Stimulated activated CD8-positive, alpha-beta memory T cell treated with anti-CD3 and anti-CD28 coated beads, Interleukin-15, amount 100 ng/mL, for 1 hour (primary cell): ENCODE results near the gene ADGRV1.
"Not testable (repeated sequence)": the region's sequence is repeated elsewhere in the genome, so short reads cannot be mapped to it uniquely, and the experiment has no call there.

Source experiments
- DNase-seq: peaks from one replicate; pipeline ENCODE4 v3.0.0-alpha.2; 2020; ENCODE audit warnings: low read depth

Gene ADGRV1

DNA sequence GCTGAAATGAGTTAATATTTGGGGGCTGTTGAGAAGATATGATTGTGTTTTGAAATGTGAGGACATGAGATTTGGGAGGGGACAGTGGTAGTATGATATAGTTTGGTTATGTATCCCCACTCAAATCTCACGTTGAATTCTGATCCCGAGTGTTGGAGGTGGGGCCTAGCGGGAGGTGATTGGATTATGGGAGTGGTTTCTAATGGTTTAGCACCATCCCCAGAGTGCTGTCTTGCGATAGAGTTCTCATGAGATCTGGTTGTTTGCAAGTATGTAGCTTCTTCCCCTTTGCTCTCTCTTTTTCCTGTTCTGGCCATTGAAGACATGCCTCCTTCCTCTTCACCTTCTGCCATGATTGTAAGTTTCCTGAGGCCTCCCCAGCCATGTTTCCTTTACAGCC lies 438.5 kb downstream of the ADGRV1 start:
- no peak for DNase-seq

DNA sequence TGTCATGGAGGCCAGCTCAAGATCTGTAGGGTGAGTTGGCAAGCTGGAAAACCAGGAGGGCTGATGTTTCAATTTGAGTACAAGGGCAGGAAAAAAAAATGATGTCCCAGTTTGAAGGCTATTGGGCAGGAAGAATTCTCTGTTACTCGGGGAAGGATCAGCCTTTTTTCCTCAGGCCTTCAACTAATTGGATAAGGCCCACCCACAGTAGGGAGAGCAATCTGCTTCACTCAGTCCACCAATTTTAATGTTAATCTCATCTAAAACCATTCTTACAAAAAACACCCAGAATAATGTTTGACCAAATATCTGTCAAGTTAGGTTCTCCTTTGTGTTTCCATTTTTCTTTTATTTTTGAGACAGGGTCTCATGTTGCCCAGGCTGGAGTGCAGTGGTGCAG lies 442.1 kb downstream of the ADGRV1 start:
- no peak for DNase-seq

DNA sequence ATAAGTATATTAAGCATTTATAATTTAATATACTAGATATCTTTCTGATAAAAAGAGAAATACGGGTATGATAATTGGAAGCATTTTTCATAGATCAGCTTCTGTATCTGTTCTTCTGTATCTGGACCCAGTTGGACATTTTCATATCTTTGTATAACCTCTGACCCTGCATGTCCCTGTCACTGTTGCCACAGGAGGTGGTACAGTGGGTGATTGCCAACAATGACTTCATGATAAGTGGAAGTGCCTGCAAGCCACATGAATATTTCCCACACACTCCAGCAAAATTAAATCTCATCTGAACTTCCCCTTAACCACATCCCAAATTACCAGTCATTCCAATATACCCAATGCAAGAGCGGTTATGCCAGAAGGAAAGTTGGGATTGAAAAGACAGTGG lies 448.1 kb downstream of the ADGRV1 start:
- DNase-seq = no peak

DNA sequence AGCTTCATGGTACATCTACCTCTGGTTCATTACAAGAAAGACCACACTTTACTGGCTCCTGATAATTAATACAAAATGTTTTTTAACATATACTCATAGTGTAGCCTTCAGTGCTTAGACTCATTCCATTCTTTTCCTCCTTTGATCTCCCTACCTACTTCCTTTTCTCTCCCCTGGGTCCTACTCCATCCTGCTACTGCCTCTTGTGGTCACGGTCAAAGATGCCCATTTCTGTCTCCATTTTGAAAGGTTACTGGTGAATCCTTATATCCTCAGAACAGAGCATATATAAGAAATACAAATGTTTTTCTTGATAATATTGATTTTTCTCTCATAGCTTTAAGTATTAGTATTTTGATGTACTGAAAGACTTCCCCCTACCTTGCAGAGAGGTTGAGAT lies 448.7 kb downstream of the ADGRV1 start:
- DNase-seq = no peak

DNA sequence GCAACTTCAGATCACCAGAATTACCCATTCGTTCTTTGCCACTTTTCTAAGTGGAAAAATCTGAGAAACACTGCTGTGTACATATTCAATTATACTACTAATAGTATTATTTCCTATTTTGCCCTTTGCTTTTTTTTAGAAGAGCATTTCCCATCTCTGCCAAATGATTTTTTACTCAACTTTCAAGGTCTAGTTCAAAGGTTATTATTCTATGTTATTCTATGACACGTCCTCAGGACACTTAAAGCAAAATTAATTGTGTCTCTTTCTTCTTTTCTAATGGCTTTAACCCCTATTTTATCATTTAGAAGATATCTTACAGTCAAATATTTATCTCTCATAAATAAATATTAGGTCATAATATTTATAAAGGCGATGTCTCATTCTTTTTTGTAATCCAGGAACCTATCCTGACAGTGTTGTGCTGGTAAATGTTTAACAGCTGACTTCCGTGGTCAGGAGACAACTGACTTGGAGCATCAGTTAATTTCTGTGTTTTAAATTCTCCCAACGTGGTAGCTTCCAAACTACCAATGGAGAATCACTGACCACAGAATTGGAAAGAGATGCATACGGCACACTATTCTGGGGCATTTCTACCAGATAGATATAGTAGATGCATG lies 449.3 kb downstream of the ADGRV1 start:
- DNase-seq = no peak

DNA sequence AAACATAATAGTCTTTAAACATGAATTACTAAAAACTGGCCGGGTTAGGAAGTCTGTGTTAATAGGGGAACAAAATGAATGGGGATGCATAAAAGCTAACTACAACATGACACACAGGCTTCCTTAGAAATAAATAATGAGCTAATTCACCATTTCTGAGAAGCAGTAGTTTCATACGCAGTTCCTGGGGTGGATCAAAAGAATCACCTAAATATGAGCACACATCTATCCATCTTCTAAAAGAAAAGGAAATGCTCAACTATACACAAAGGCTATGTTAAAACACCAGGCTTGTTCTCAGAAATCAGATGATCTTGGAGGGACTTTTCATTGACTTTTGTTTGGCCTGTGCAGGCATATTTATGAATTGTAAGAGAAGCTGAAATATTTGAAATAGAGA lies 451.5 kb downstream of the ADGRV1 start:
- no peak for DNase-seq

DNA sequence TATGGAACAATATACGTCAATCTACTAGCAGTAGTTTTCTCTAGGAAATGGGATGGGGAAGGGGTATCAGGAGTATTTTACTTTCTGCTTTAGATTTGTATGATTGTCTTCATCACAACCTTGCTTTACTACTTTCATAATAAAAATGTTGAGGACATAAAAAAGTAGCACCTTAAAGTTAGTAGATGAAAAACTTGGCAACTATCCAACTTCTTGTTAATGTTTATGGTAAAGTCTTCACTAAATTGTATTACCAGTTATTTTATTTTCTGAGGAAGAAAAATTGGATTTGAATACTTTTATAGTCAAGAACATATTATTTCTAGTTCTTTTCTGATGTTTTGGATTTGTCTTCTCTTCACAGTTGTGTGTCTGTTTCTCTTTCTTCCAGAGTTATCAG lies 452.4 kb downstream of the ADGRV1 start:
- DNase-seq = no peak

DNA sequence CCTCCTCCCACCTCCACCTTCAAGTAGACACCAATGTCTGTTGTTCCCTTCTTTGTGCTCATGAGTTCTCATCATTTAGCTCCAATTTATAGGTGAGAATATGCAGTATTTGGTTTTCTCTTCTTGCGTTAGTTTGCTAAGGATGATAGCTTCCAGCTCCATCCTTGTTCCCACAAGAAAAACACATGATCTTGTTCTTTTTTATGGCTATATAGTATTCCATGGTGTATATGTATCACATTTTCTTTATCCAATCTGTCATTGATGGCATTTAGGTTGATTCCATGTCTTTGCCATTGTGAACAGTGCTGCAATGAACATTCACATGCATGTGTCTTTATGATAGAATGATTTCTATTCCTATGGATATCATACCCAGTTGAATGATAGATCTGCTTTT lies 454.3 kb downstream of the ADGRV1 start:
- DNase-seq = not testable (repeated sequence)

DNA sequence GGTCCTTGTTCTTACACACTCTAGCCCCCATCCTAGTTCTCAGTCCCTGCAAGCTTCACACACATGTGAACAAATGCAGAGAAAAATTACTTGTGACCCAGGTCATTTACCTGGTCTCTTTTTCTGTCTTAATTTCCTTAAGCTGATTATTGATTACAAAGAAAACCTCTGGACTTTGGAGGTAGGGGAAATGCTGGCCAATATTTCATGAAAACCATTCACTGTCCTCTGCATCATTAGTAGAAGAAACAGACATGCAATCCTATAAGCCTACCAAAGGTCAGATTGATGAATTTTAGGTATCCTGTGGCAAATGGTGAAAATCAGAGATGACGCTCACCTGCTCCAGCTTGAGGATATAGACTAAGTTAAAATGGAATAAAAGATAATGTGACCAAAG lies 457.7 kb downstream of the ADGRV1 start:
- no peak for DNase-seq

DNA sequence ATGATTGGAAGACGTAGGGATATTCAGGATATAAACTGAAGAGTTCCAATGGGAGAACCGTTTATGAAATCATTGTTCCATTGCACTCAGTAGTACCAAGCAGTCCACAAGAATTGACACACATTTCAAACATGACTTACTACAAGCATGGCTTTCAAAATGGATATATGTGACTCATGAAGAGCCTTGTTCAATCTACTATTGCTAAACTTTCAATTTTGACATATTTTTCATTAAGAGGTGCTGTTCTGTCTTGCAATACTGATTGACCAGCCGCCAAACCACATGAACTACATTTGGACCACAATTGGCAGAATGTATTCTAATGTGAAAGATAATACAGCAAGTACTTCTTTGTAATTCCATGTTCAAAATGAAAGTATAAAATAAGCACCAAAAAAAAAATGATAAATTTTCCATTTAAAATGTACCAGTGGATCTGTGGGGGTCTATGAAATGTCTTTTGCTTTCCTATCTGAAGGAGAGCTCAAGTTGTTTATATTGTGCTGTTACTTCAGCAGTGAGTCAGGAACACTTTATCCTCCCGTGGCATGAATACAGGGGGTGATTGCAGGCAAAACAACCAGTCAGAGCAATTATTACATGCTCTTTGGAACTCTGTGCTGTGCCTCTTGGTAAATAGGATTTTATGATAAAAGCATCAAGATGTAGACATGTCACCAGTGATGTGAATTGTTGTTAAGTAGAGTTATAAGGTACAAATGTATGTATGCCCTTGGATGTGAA lies 458.5 kb downstream of the ADGRV1 start:
- no peak for DNase-seq

DNA sequence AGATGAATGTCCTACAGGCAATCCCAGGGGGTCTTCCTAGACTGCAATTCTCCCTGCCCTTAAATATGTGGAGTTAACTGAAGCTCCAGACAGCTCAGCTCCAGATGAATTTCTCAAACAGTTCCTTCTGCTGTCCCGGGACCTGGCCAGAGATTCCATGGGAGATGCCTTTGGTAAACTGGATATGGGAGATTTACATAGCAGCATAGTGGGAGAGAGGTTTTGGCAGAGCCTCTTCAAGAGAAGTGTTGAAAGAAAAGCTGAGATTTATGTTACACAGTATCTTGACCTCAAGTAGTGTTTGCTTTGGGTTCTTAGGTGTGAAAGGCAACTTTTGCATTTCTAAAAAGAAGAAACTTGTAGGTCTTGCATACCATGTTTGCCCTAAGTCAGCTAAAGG lies 459.6 kb downstream of the ADGRV1 start:
- DNase-seq = no peak

DNA sequence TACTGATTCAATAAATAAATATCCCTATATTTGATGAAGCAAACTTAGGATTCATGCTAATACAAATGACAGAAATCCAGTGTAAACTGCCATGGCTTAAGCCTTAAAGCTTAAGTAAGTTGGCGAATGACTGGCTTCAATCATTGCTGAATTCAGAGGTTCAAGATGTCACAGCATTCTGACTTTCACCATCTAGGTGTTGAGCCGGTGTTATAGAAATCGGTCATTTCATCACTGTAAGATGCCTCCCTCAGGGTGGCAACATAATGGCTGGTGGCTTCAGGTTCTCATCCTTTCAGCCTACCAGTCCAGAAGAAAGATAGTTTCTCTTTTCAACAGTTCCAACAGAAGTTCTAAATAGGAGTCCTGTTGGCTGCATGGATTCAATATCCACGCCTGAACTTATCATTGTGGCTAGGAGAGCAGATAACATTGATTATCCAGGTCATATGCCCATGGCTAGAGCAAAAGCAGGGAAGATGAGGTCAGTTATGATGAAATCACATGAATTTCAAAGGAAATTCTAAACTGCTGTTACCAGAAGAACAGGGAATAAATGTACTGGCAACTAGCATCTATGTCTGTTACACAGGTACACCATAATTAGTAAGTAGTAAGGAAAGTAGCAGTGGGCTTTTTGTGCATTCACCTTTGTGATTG lies 460.2 kb downstream of the ADGRV1 start:
- DNase-seq = no peak

DNA sequence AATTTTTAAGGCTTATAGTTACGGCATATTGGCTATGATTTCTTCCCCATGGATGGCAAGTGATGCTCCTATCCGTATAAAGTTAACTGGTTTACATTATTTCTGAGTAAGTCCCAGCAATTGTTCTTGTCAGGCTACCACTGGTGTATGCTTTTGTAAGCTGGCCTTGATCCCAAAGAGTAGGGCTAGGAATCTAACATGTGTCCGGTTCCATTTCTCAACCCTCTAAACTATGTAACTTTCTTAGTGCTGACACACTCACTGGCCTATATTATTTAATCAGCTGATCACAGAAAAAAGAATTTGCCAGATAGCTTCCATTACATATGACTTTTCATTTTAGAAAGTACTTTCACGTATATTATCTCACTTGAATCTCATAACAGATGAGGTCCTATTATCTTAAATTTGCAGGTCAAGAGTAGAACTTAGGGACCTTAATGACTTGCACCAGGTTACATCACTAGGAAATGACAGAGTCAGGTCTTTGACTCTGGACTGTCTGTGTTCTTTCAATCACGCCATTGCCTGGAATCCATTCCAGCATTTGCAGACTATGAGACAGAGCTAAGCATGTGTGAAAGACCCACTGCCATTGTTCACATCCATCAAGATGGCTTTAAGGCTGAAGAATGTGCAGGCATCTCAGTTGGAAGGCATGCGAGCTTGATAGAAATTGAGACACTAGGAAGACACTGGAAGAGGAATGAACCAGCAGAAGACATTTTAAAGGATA lies 461.6 kb downstream of the ADGRV1 start:
- DNase-seq = no peak

DNA sequence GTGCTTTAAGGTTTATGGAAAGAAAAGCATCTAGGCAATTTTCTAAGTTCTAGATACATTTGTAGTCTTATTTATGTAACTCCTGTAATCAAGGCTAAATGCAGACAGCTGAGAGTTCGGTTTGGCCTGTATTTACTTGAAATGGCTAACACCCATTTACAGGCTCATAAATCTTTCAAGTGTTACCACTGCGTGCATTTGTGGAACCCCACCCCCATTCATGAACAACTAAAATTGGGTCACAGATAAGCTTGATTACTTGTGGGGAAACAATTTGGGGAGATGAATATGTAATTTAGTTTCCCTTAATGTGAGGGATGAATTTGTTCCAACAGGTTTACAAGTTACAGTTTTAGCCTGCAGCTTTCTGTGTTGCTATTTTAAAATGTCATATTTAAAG lies 463.9 kb downstream of the ADGRV1 start:
- DNase-seq = no peak

DNA sequence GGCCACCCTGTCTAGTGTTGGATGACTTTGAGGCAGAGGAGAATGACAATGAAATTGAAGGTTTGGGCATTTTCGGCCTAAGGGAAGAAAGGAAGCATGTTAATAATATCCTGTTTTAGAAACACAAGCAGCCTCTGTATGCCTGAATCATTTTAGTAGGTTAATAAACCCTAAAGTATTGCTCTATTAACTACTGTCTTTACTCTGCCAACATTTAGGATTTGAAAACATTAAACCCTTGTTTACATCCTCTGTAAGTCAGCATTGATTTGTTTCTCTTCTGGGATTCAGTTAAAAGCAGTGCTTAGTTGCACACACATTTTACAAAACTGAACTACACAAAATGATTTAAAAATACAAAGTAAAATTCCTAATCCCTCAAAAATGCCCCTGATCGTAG lies 465.6 kb downstream of the ADGRV1 start:
- no peak for DNase-seq

DNA sequence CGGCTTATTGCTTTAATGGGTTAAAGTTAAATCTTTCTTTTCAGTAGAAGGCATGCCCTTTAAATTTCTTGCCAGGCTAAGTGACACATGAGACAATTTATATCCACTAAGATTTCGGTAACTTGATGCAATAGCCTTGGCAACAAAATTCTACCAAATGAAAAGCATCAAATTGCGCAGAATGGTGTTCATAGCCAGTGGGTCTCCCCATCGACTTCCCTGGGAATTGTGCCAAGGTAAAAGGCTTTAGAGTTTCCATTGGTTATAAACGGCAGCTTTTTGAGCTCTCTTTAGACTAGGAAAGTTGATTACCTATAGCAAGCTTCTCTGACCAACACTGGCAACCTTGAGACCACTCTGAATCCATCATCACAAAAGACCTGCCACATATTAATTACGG lies 466.1 kb downstream of the ADGRV1 start:
- no peak for DNase-seq

DNA sequence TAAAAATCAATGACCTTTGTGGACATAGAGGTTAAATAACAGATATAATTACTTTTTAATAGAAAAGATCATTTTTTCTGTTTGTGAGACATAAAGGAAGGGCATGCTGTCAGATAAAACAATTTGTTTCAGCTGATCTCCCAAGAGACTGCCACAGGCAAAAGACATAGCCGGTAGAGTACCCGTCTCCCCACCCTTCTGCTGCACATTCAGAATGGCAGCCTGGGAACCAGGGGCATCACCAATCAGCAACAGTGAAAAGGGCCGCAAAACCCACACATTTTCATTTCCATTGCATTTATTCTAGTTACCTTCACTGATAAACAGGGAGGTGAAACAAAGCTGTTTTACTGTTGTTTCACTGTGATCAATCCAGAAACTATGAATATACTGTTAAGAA lies 466.9 kb downstream of the ADGRV1 start:
- DNase-seq = no peak

DNA sequence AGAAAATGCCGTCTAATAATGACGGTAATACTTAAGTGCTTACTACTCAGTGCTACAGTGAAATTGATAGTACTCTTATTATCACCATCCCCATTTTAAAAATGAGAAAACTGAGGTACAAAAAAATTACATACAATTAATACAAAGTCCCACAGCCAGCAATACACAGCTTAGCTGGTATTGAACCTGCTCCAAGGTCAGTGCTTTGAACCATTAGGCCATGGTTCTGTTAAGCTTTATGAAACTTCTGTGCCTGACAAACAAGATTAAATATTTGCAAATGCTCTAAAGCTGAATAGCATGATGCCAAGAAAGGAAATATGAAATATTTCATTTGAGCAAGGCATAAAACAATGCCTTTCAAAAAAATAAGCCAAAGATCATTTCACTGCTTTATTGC lies 467.4 kb downstream of the ADGRV1 start:
- no peak for DNase-seq

DNA sequence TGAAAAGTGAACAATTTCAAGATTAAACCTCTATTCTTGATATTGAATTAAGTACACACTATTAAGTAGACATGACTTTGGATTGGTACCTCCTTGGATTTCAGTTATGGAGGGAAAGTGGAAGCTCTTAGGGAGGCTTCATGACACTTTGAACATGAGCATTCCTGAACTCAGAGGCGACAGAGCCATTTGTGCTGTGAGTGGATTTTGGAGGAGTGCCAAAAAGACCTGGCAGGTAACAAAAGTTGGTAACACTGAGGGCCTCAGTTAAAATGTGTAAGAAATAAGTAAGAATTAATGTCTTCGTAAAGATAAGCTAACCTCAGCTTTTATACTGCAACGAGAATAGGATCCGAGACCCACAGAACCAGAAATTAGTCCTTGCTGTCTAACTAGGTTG lies 467.9 kb downstream of the ADGRV1 start:
- DNase-seq = no peak

DNA sequence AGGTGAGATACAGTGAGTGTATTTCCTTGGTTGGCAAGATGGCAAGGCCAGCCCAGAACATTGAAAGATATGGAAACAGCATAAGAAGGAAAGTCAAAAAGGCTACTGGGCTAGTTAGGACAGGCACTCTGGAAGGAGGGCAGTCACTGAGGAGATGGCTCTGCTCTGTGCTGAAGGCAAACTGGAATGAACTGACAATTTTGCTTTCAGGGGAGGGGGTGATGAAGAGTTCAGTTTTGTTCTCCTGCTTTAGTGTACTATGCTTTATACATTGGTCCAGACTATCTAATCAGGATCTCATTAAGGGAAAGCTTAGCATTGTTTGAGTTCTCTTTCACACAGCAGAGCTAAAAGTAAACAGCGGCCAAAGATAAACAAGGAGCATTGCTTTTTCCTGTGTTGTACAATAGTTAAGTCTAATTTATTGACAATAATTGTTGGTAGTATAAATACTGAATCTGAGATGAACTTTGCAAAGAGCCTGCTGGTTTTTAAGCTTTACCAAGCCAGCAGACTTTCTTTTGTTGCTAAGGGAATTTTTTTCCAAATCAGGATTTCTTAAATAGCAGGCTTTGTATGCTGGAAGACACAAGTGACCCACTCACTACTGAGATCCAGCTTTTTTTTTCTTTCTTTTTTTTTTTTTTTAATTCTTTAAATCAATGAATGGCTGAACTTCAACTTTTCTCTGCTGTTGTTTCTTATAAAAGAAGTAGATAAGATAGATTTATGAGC lies 469.0 kb downstream of the ADGRV1 start:
- no peak for DNase-seq

DNA sequence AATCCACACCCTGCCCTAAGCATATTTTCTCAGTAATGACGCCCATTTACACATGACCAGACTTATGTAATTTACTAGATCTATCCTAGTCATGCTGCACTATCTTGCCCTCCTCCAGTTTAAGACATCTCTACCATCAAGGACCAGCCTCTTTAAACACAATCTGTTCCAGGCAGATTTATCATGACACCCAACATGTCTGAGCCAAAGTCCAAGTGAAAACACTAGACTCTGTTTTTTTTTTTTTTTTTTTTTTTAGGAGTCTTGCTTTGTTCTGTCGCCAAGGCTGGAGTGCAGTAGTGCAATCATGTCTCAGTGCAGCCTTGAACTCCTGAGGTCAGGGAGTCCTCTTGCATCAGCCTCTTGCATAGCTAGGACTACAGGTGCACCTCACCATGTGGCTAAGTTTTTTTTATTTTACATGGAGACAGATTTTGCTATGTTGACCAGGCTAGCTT lies 469.9 kb downstream of the ADGRV1 start:
- DNase-seq = no peak
